Gastroesophageal sphincter (tissue), 3 donors: Measurements from ENCODE around the gene UTP3.

Experiments used
- CTCF ChIP-seq, 4 experiments: fragments of 200-600 bp in 2 of 4; fragments of 450-650 bp in 2 of 4; sonication (generic) in 1 of 4; IDR thresholded peaks; one replicate each; pipeline ENCODE4 v1.5.1; 2017 to 2019; ENCODE audit warnings: antibody characterized with exemption in 4 of 4, mild to moderate bottlenecking in 2 of 4, moderate library complexity in 2 of 4
- EP300 ChIP-seq: sonication (generic); formaldehyde crosslinking; IDR thresholded peaks from one replicate; pipeline ENCODE4 v1.6.1; 2017; ENCODE audit warnings: antibody characterized with exemption, mild to moderate bottlenecking
- POLR2A ChIP-seq, 2 donors: fragments of 450-650 bp; IDR thresholded peaks; one replicate each; pipeline ENCODE4 v1.6.1; 2017; ENCODE audit warnings: antibody characterized with exemption in 2 of 2, mild to moderate bottlenecking in 2 of 2, moderate library complexity in 1 of 2
- POLR2AphosphoS5 ChIP-seq: sonication (generic); formaldehyde crosslinking; IDR thresholded peaks from one replicate; pipeline ENCODE4 v1.6.1; 2017; ENCODE audit warnings: antibody characterized with exemption

- TF ChIP-seq CTCF (IDR thresholded peaks at IDR 0.05), result no peak
- TF ChIP-seq POLR2AphosphoS5, result no peak
- TF ChIP-seq EP300, result no peak
- TF ChIP-seq POLR2A (IDR thresholded peaks at IDR 0.05), result no peak
Measured at GRCh38 chr4:70734971-70735370, 46.6 kb downstream of the UTP3 start.
